ENCODE measurements around the gene LRR1.

The LRR1 gene

GRCh38 chr14:49598485-49599300, at the start of gene LRR1:
Gene LRR1 (plus strand): TSS chr14:49598940. CDS start chr14:49599021, 81 bp downstream.
- DNase-seq = peak; percentile 89

GRCh38 chr14:49549446-49549845, 49.3 kb upstream of the LRR1 start:
- DNase-seq = no peak

GRCh38 chr14:49549881-49550280, 48.9 kb upstream of the LRR1 start:
- DNase-seq = no peak

GRCh38 chr14:49550286-49551184, 48.2 kb upstream of the LRR1 start:
- no peak for DNase-seq

GRCh38 chr14:49551569-49551968, 47.2 kb upstream of the LRR1 start:
- no peak for DNase-seq

- DNase-seq = no peak
Measured at GRCh38 chr14:49553106-49553505, 45.6 kb upstream of the LRR1 start.

GRCh38 chr14:49553892-49554291, 44.8 kb upstream of the LRR1 start:
- no peak for DNase-seq

- DNase-seq = no peak
Measured at GRCh38 chr14:49559979-49560768, 38.6 kb upstream of the LRR1 start.

GRCh38 chr14:49566714-49567113, 32.0 kb upstream of the LRR1 start:
- no peak for DNase-seq

- DNase-seq = no peak
Measured at GRCh38 chr14:49569281-49569680, 29.5 kb upstream of the LRR1 start.

- no peak for DNase-seq
Measured at GRCh38 chr14:49574038-49574437, 24.7 kb upstream of the LRR1 start.

GRCh38 chr14:49578141-49578540, 20.6 kb upstream of the LRR1 start:
- DNase-seq = no peak

GRCh38 chr14:49579841-49580240, 18.9 kb upstream of the LRR1 start:
- no peak for DNase-seq

- DNase-seq = no peak
Measured at GRCh38 chr14:49581209-49582112, 17.3 kb upstream of the LRR1 start.

GRCh38 chr14:49582113-49582977, 16.4 kb upstream of the LRR1 start:
- no peak for DNase-seq

- DNase-seq = no peak
Measured at GRCh38 chr14:49583629-49584028, 15.1 kb upstream of the LRR1 start.

- peak; percentile 12 for DNase-seq
Measured at GRCh38 chr14:49584058-49584457, 14.7 kb upstream of the LRR1 start.

- peak; percentile 35 for DNase-seq
Measured at GRCh38 chr14:49584981-49585640, 13.6 kb upstream of the LRR1 start.

GRCh38 chr14:49585803-49586672, 12.7 kb upstream of the LRR1 start, which contains the start of gene RPS29:
Gene RPS29 (minus strand): TSS chr14:49586380. CDS start chr14:49586346, 34 bp downstream.
- DNase-seq = peak; percentile 95
